Measurements from ENCODE around the gene SAMD3. TPM values are rescaled to one million over a fixed set of nuclear protein-coding genes. Genes with fewer than 3 reads are reported as not detected.

Gene SAMD3
- total and polyA plus RNA-seq, 2 donors (not counting 3 experiments of a cell fraction or from before 2014, with no cell fraction given), result not detected

GRCh38 chr6:130115036-130115435, 107.7 kb downstream of the SAMD3 start:
- Histone ChIP-seq H3K4me2 (ENCODE audit: insufficient read depth, low read length) (no peak overlapping the region), H3K9me3 (replicated peaks; ENCODE audit: control insufficient read depth, insufficient read depth, low read length) (no peaks in the 10 kb centered on the region), H3K4me3 (replicated peaks in 1 of 3; ENCODE audit: insufficient read depth in 1 of 3, low read depth in 1 of 3, low read length in 3 of 3) (no peak overlapping the region), H3K9me1 (replicated peaks; ENCODE audit: control insufficient read depth, extremely low read depth, insufficient read depth, low read length) (no peaks in the 10 kb centered on the region), H3K79me2 (ENCODE audit: control insufficient read depth, insufficient read depth, low read length) (peaks cover 2% of the 10 kb centered on the region), H3K27ac (ENCODE audit: insufficient read depth, low read depth, low read length) (no peak overlapping the region), H4K20me1 (replicated peaks; ENCODE audit: control insufficient read depth, extremely low read depth, insufficient read depth, low read length) (no peaks in the 10 kb centered on the region), H2AFZ (ENCODE audit: low read depth, low read length) (no peak overlapping the region), H3K27me3 (ENCODE audit: control insufficient read depth in 2 of 2, insufficient read depth in 2 of 2, low read length in 2 of 2) (no peaks in the 10 kb centered on the region), H3K9ac (replicated peaks; ENCODE audit: extremely low read depth, insufficient read depth, low read length) (no peak overlapping the region), H3K4me1 (ENCODE audit: control insufficient read depth, extremely low read depth, insufficient read depth, low read length) (no peaks in the 10 kb centered on the region), H3K36me3 (ENCODE audit: control insufficient read depth in 2 of 2, extremely low read depth in 1 of 2, insufficient read depth in 2 of 2, low read length in 2 of 2) (peaks cover 0 to 2% of the 10 kb centered on the region in 2 experiments)
- FAIRE-seq, result no peak
- dilution Hi-C loops (cut with MboI; ENCODE audit: extremely low pct_ligation_motif_present, low sequenced_read_pairs) (no loop called here), intact Hi-C loops (cut with micrococcal nuclease) (no loop called here)
- no peak for TF ChIP-seq JUN (IDR thresholded peaks at IDR 0.05; ENCODE audit: borderline replicate concordance, insufficient read depth, insufficient read length, low read depth)
- TF ChIP-seq POLR2AphosphoS5 (IDR thresholded peaks at IDR 0.05; ENCODE audit: insufficient read depth, low read depth, low read length), result no peak
- no peak for TF ChIP-seq MAX (IDR thresholded peaks at IDR 0.05; ENCODE audit: insufficient read depth, insufficient read length)
- no peak for TF ChIP-seq POLR2A (IDR thresholded peaks at IDR 0.05; ENCODE audit: low read depth, low read length)
- TF ChIP-seq MYC (IDR thresholded peaks at IDR 0.05; ENCODE audit: low read depth, low read length), result no peak
- no peak for TF ChIP-seq FOS (IDR thresholded peaks at IDR 0.05; ENCODE audit: borderline replicate concordance, insufficient read depth, low read length)
- TF ChIP-seq CTCF (IDR thresholded peaks at IDR 0.05; ENCODE audit: extremely low read depth in 1 of 2, insufficient read depth in 1 of 2, low read depth in 1 of 2, low read length in 2 of 2), result no peak
- TF ChIP-seq GATA2 (IDR thresholded peaks at IDR 0.05; ENCODE audit: insufficient read depth, insufficient read length, low read depth, low read length), result no peak
- POLR2A ChIA-PET, result no interaction called here
- CTCF ChIA-PET, result interaction anchor here (0.5 to 1.0 kb wide), 2 partner anchors 12 to 15 kb away, joined by 3 read pairs; no protein-coding TSS in a partner anchor
- no peak for DNase-seq (ENCODE audit: low read depth, low spot score)
- BruUV-seq (replicated peaks), result no TSS peak

Data from endothelial cell of umbilical vein (primary cell).